ENCODE measurements around the gene ASB16. TPM values are rescaled to one million over a fixed set of nuclear protein-coding genes. Genes with fewer than 3 reads are reported as not detected.

Gene ASB16
- total and polyA plus RNA-seq, 9 of the 15 experiments (the other 6 are each of a cell fraction or from before 2014, with no cell fraction given), result 0.03 to 0.07 TPM; not detected in 7

GRCh38 chr17:44210342-44211192 lies 40.1 kb downstream of the ASB16 start (continued):
- no peak for TF ChIP-seq ZNF780A (CRISPR knock-in tag; IDR thresholded peaks at IDR 0.05)
- no peak for TF ChIP-seq LARP7 (IDR thresholded peaks at IDR 0.05)
- TF ChIP-seq SIN3A (IDR thresholded peaks at IDR 0.05; ENCODE audit: borderline replicate concordance in 2 of 2, control insufficient read depth in 1 of 2, low read depth in 2 of 2, low read length in 2 of 2), result peak; percentile 96 to 97
- TF ChIP-seq ZFP36 (IDR thresholded peaks at IDR 0.05; ENCODE audit: low read depth, low read length, partially characterized antibody), result peak; percentile 23
- no peak for TF ChIP-seq ZNF23 (CRISPR knock-in tag; IDR thresholded peaks at IDR 0.05)
- TF ChIP-seq ZNF395 (CRISPR knock-in tag; IDR thresholded peaks at IDR 0.05), result peak; percentile 58; the same call in 1 of the 2 replicates
- TF ChIP-seq ESRRB (CRISPR knock-in tag; IDR thresholded peaks at IDR 0.05; ENCODE audit: borderline replicate concordance), result no peak
- TF ChIP-seq BACH1 (tag; IDR thresholded peaks at IDR 0.05), result no peak
- no peak for TF ChIP-seq ZNF449 (CRISPR knock-in tag; IDR thresholded peaks at IDR 0.05)
- no peak for TF ChIP-seq ZNF140 (CRISPR knock-in tag; IDR thresholded peaks at IDR 0.05)
- no peak for TF ChIP-seq PATZ1 (CRISPR knock-in tag; IDR thresholded peaks at IDR 0.05; ENCODE audit: borderline replicate concordance)
- no peak for TF ChIP-seq ATF1 (CRISPR knock-in tag; IDR thresholded peaks at IDR 0.05)
- peak; percentile 54 for TF ChIP-seq ATF1 (tag; IDR thresholded peaks at IDR 0.05)
- TF ChIP-seq CSDE1 (IDR thresholded peaks at IDR 0.05), result no peak; a peak in 1 of 4 replicates
- TF ChIP-seq HOXB6 (CRISPR knock-in tag; IDR thresholded peaks at IDR 0.05; ENCODE audit: borderline replicate concordance), result no peak
- no peak for TF ChIP-seq RBM14 (IDR thresholded peaks at IDR 0.05; ENCODE audit: borderline replicate concordance, insufficient read depth, low read depth, low read length)
- no peak for TF ChIP-seq ZBTB49 (CRISPR knock-in tag; IDR thresholded peaks at IDR 0.05; ENCODE audit: borderline replicate concordance)
- TF ChIP-seq TCF7 (IDR thresholded peaks at IDR 0.05; ENCODE audit: borderline replicate concordance), result no peak
- no peak for TF ChIP-seq SRSF7 (optimal IDR thresholded peaks at IDR 0.05; ENCODE audit: low read depth, low read length)
- no peak for TF ChIP-seq SRSF1 (IDR thresholded peaks at IDR 0.05; ENCODE audit: low read depth, low read length)
- peak; percentile 63; the same call in 1 of the 2 replicates for TF ChIP-seq CREM (IDR thresholded peaks at IDR 0.05; ENCODE audit: low read depth)
